IMR-90 (cell line): ENCODE data around the gene XRCC4.

Experiments used
- BHLHE40 ChIP-seq: fragments of 150-350 bp; IDR thresholded peaks from 2 replicates; pipeline ENCODE4 v1.6.1; 2016; ENCODE audit warnings: mild to moderate bottlenecking, low read depth, low read length
- CEBPB ChIP-seq: IDR thresholded peaks from 2 replicates; pipeline ENCODE4 v1.6.1; 2012; ENCODE audit warnings: low read depth, low read length, improper control_type of control experiment
- CTCF ChIP-seq: conservative IDR thresholded peaks from 2 replicates; pipeline ENCODE4 v1.5.1; 2012; ENCODE audit warnings: mild to moderate bottlenecking, low read depth, low read length, improper control_type of control experiment
- FOS ChIP-seq: fragments of 150-350 bp; IDR thresholded peaks from 2 replicates; pipeline ENCODE4 v1.6.1; 2016; ENCODE audit warnings: low read depth, low read length
- MAFK ChIP-seq: IDR thresholded peaks from 2 replicates; pipeline ENCODE4 v1.6.1; 2012; ENCODE audit warnings: low read depth, low read length, improper control_type of control experiment
- POLR2A ChIP-seq: IDR thresholded peaks from 2 replicates; pipeline ENCODE4 v1.6.1; 2012; ENCODE audit warnings: mild to moderate bottlenecking, low read depth, low read length
- RCOR1 ChIP-seq: IDR thresholded peaks from 2 replicates; pipeline ENCODE4 v1.6.1; 2012; ENCODE audit warnings: mild to moderate bottlenecking, low read length, improper control_type of control experiment; ENCODE audit not compliant: insufficient replicate concordance
- RFX5 ChIP-seq: IDR thresholded peaks from 2 replicates; pipeline ENCODE4 v1.8.0; 2012; ENCODE audit warnings: low read depth, mild to moderate bottlenecking, low read length, moderate library complexity
- TF ChIP-seq, protein P1 (sequence below): fragments of 150-350 bp; IDR thresholded peaks from 2 replicates; pipeline ENCODE4 v1.6.1; 2017; ENCODE audit warnings: mild to moderate bottlenecking, antibody characterized with exemption, low read length, low read depth

- TF ChIP-seq CTCF: no peak
- no peak for TF ChIP-seq POLR2A
- TF ChIP-seq, protein P1, sequence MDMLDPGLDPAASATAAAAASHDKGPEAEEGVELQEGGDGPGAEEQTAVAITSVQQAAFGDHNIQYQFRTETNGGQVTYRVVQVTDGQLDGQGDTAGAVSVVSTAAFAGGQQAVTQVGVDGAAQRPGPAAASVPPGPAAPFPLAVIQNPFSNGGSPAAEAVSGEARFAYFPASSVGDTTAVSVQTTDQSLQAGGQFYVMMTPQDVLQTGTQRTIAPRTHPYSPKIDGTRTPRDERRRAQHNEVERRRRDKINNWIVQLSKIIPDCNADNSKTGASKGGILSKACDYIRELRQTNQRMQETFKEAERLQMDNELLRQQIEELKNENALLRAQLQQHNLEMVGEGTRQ: no peak
- no peak for TF ChIP-seq BHLHE40
- TF ChIP-seq FOS: no peak
- TF ChIP-seq MAFK: no peak
- TF ChIP-seq CEBPB: no peak
- TF ChIP-seq RCOR1: no peak
- TF ChIP-seq RFX5: no peak
Measured at GRCh38 chr5:83363886-83364275, 286.5 kb downstream of the XRCC4 start.
